Rectal smooth muscle tissue (tissue), 1 donor: ENCODE measurements around the gene DUSP1.

Experiments used
- H3K27ac ChIP-seq: one replicate; pipeline ENCODE4 v1.7.0; 2013; ENCODE audit warnings: low read depth, low read length, inconsistent platforms
- H3K27me3 ChIP-seq: one replicate; pipeline ENCODE4 v1.7.0; 2013; ENCODE audit warnings: low read length; ENCODE audit not compliant: control insufficient read depth, insufficient read depth
- H3K36me3 ChIP-seq: one replicate; pipeline ENCODE4 v1.7.0; 2013; ENCODE audit warnings: low read length; ENCODE audit not compliant: control insufficient read depth, insufficient read depth
- H3K4me1 ChIP-seq: one replicate; pipeline ENCODE4 v1.7.0; 2013; ENCODE audit warnings: low read length; ENCODE audit not compliant: control insufficient read depth, insufficient read depth
- H3K4me3 ChIP-seq: one replicate; pipeline ENCODE4 v1.7.0; 2013; ENCODE audit warnings: low read length
- H3K9ac ChIP-seq: one replicate; pipeline ENCODE4 v1.7.0; 2013; ENCODE audit warnings: low read length

The DUSP1 gene

GRCh38 chr5:172727551-172727950 is 43.4 kb downstream of the DUSP1 start:
- Histone ChIP-seq H3K9ac (no peak overlapping the region), H3K4me1 (peaks cover under 1% of the 10 kb centered on the region), H3K36me3 (no peaks in the 10 kb centered on the region), H3K4me3 (no peak overlapping the region), H3K27me3 (no peaks in the 10 kb centered on the region), H3K27ac (no peak overlapping the region)

- no peaks in the 10 kb centered on the region for H3K36me3 ChIP-seq
- H3K4me1 ChIP-seq: peaks cover 4% of the 10 kb centered on the region
- no peaks in the 10 kb centered on the region for H3K27me3 ChIP-seq
- no peak overlapping the region for H3K27ac ChIP-seq
- no peak overlapping the region for H3K4me3 ChIP-seq
- H3K9ac ChIP-seq: no peak overlapping the region
These were observed 44.0 kb downstream of the DUSP1 start for GRCh38 chr5:172726966-172727365.

- H3K27me3 ChIP-seq: no peaks in the 10 kb centered on the region
- H3K4me3 ChIP-seq: no peak overlapping the region
- no peaks in the 10 kb centered on the region for H3K36me3 ChIP-seq
- peaks cover 5% of the 10 kb centered on the region for H3K4me1 ChIP-seq
- no peak overlapping the region for H3K27ac ChIP-seq
- no peak overlapping the region for H3K9ac ChIP-seq
These were observed 45.2 kb downstream of the DUSP1 start for GRCh38 chr5:172725785-172726184.

- H3K4me3 ChIP-seq: no peak overlapping the region
- H3K27me3 ChIP-seq: no peaks in the 10 kb centered on the region
- H3K36me3 ChIP-seq: no peaks in the 10 kb centered on the region
- H3K9ac ChIP-seq: no peak overlapping the region
- no peak overlapping the region for H3K27ac ChIP-seq
- peaks cover 5% of the 10 kb centered on the region for H3K4me1 ChIP-seq
These were observed 45.7 kb downstream of the DUSP1 start for GRCh38 chr5:172725273-172725672.

- no peaks in the 10 kb centered on the region for H3K27me3 ChIP-seq
- peaks cover 5% of the 10 kb centered on the region for H3K4me1 ChIP-seq
- H3K36me3 ChIP-seq: no peaks in the 10 kb centered on the region
- H3K4me3 ChIP-seq: no peak overlapping the region
- no peak overlapping the region for H3K9ac ChIP-seq
- H3K27ac ChIP-seq: no peak overlapping the region
These were observed 46.5 kb downstream of the DUSP1 start for GRCh38 chr5:172724242-172725183.

- H3K4me3 ChIP-seq: no peak overlapping the region
- peaks cover 5% of the 10 kb centered on the region for H3K4me1 ChIP-seq
- H3K27me3 ChIP-seq: no peaks in the 10 kb centered on the region
- no peak overlapping the region for H3K9ac ChIP-seq
- no peaks in the 10 kb centered on the region for H3K36me3 ChIP-seq
- H3K27ac ChIP-seq: no peak overlapping the region
These were observed 47.5 kb downstream of the DUSP1 start for GRCh38 chr5:172723508-172723907.

- H3K4me3 ChIP-seq: no peak overlapping the region
- H3K4me1 ChIP-seq: peaks cover 5% of the 10 kb centered on the region
- no peak overlapping the region for H3K9ac ChIP-seq
- H3K27ac ChIP-seq: no peak overlapping the region
- H3K36me3 ChIP-seq: no peaks in the 10 kb centered on the region
- H3K27me3 ChIP-seq: no peaks in the 10 kb centered on the region
These were observed 48.6 kb downstream of the DUSP1 start for GRCh38 chr5:172722327-172722815.

GRCh38 chr5:172721455-172722326 is 49.3 kb downstream of the DUSP1 start:
- no peak overlapping the region for H3K4me3 ChIP-seq
- no peak overlapping the region for H3K9ac ChIP-seq
- H3K27me3 ChIP-seq: no peaks in the 10 kb centered on the region
- H3K27ac ChIP-seq: no peak overlapping the region
- H3K4me1 ChIP-seq: peaks cover 5% of the 10 kb centered on the region
- H3K36me3 ChIP-seq: no peaks in the 10 kb centered on the region

GRCh38 chr5:172720655-172721054 is 50.3 kb downstream of the DUSP1 start:
- Histone ChIP-seq H3K27ac (no peak overlapping the region), H3K4me3 (no peak overlapping the region), H3K36me3 (no peaks in the 10 kb centered on the region), H3K27me3 (no peaks in the 10 kb centered on the region), H3K4me1 (peaks cover 5% of the 10 kb centered on the region), H3K9ac (no peak overlapping the region)

GRCh38 chr5:172719211-172719610 is 51.8 kb downstream of the DUSP1 start:
- Histone ChIP-seq H3K27ac (no peak overlapping the region), H3K27me3 (no peaks in the 10 kb centered on the region), H3K9ac (no peak overlapping the region), H3K36me3 (no peaks in the 10 kb centered on the region), H3K4me1 (peaks cover 5% of the 10 kb centered on the region), H3K4me3 (no peak overlapping the region)

- Histone ChIP-seq H3K27me3 (no peaks in the 10 kb centered on the region), H3K4me3 (no peak overlapping the region), H3K27ac (no peak overlapping the region), H3K9ac (no peak overlapping the region), H3K4me1 (peaks cover 5% of the 10 kb centered on the region), H3K36me3 (no peaks in the 10 kb centered on the region)
These were observed 52.4 kb downstream of the DUSP1 start for GRCh38 chr5:172718527-172719114.
